IPS DF 6.9 (cell line): ENCODE data around the gene ARHGAP32.
"Not testable (repeated sequence)": the region's sequence is repeated elsewhere in the genome, so short reads cannot be mapped to it uniquely, and the experiment has no call there.

Source experiments
- DNase-seq: peaks from one replicate; pipeline ENCODE4 v3.0.0-alpha.2; 2013; ENCODE audit warnings: low read depth, low spot score
- H3K27ac ChIP-seq: one replicate; pipeline ENCODE4 v1.5.1; 2013; ENCODE audit warnings: low read length, control low read depth
- H3K27me3 ChIP-seq: 2 replicates; pipeline ENCODE4 v1.6.1; 2013; ENCODE audit warnings: mild to moderate bottlenecking, low read length; ENCODE audit not compliant: control insufficient read depth, insufficient read depth
- H3K36me3 ChIP-seq: 2 replicates; pipeline ENCODE4 v1.6.1; 2013; ENCODE audit warnings: low read length; ENCODE audit not compliant: control insufficient read depth, insufficient read depth
- H3K4me1 ChIP-seq: 2 replicates; pipeline ENCODE4 v1.6.1; 2013; ENCODE audit warnings: low read length; ENCODE audit not compliant: control insufficient read depth, insufficient read depth
- H3K4me3 ChIP-seq: 2 replicates; pipeline ENCODE4 v1.5.1; 2013; ENCODE audit warnings: mild to moderate bottlenecking, low read length
- H3K9me3 ChIP-seq: 2 replicates; pipeline ENCODE4 v1.6.1; 2013; ENCODE audit warnings: low read length, inconsistent platforms; ENCODE audit not compliant: control insufficient read depth, insufficient read depth
- WGBS: extraction: QIAGEN DNeasy Blood & Tissue Kit; methylation state at CpG from one replicate; pipeline ENCODE4 v1.1.7; 2013; ENCODE audit warnings: mixed read lengths, missing lambda C conversion rate; ENCODE audit not compliant: insufficient read length, insufficient coverage; 5-methylcytosine and 5-hydroxymethylcytosine counted together

ARHGAP32 gene

GRCh38 chr11:128927683-128928336, 264.3 kb downstream of the ARHGAP32 start:
- no CpG with 5 or more reads among the region's 12 CpGs for WGBS
- H3K9me3 ChIP-seq, result no peaks in the 10 kb centered on the region
- no peak overlapping the region for H3K4me3 ChIP-seq
- H3K27me3 ChIP-seq, result peaks cover 40% of the 10 kb centered on the region
- H3K27ac ChIP-seq, result no peak overlapping the region
- no peak for DNase-seq
- H3K36me3 ChIP-seq, result no peaks in the 10 kb centered on the region
- H3K4me1 ChIP-seq, result peaks cover 10% of the 10 kb centered on the region

GRCh38 chr11:128927108-128927461, 265.0 kb downstream of the ARHGAP32 start:
- Histone ChIP-seq H3K4me3 (no peak overlapping the region), H3K4me1 (peaks cover 10% of the 10 kb centered on the region), H3K27me3 (peaks cover 39% of the 10 kb centered on the region), H3K27ac (no peak overlapping the region), H3K9me3 (no peaks in the 10 kb centered on the region), H3K36me3 (no peaks in the 10 kb centered on the region)
- no peak for DNase-seq
- WGBS, result no CpG with 5 or more reads among the region's 11 CpGs

GRCh38 chr11:128926437-128927107, 265.6 kb downstream of the ARHGAP32 start:
- DNase-seq, result no peak
- no peak overlapping the region for H3K4me3 ChIP-seq
- no peaks in the 10 kb centered on the region for H3K36me3 ChIP-seq
- H3K9me3 ChIP-seq, result no peaks in the 10 kb centered on the region
- H3K27me3 ChIP-seq, result peaks cover 36% of the 10 kb centered on the region
- WGBS, result no CpG with 5 or more reads among the region's 17 CpGs
- H3K27ac ChIP-seq, result no peak overlapping the region
- peaks cover 10% of the 10 kb centered on the region for H3K4me1 ChIP-seq

- WGBS, result no CpG with 5 or more reads among the region's 3 CpGs
- Histone ChIP-seq H3K27me3 (peaks cover 36% of the 10 kb centered on the region), H3K4me1 (peaks cover 10% of the 10 kb centered on the region), H3K9me3 (no peaks in the 10 kb centered on the region), H3K36me3 (no peaks in the 10 kb centered on the region), H3K27ac (no peak overlapping the region), H3K4me3 (no peak overlapping the region)
- DNase-seq, result no peak
Measured at GRCh38 chr11:128926000-128926399, 266.1 kb downstream of the ARHGAP32 start.

GRCh38 chr11:128925250-128925600, 266.9 kb downstream of the ARHGAP32 start:
- DNase-seq, result no peak
- no peaks in the 10 kb centered on the region for H3K9me3 ChIP-seq
- peaks cover 10% of the 10 kb centered on the region for H3K4me1 ChIP-seq
- peaks cover 36% of the 10 kb centered on the region for H3K27me3 ChIP-seq
- H3K36me3 ChIP-seq, result no peaks in the 10 kb centered on the region
- no peak overlapping the region for H3K4me3 ChIP-seq
- no CpG with 5 or more reads among the region's 2 CpGs for WGBS
- H3K27ac ChIP-seq, result no peak overlapping the region

GRCh38 chr11:128924510-128925249, 267.4 kb downstream of the ARHGAP32 start:
- peaks cover 9% of the 10 kb centered on the region for H3K4me1 ChIP-seq
- no peak overlapping the region for H3K4me3 ChIP-seq
- H3K27me3 ChIP-seq, result peaks cover 32% of the 10 kb centered on the region
- H3K27ac ChIP-seq, result no peak overlapping the region
- WGBS, result no CpG with 5 or more reads among the region's 16 CpGs
- no peak for DNase-seq
- H3K9me3 ChIP-seq, result no peaks in the 10 kb centered on the region
- H3K36me3 ChIP-seq, result no peaks in the 10 kb centered on the region

- DNase-seq, result no peak
- H3K9me3 ChIP-seq, result no peaks in the 10 kb centered on the region
- H3K4me1 ChIP-seq, result peaks cover 8% of the 10 kb centered on the region
- no peak overlapping the region for H3K27ac ChIP-seq
- H3K27me3 ChIP-seq, result peaks cover 27% of the 10 kb centered on the region
- WGBS, result no CpG with 5 or more reads among the region's 7 CpGs
- no peak overlapping the region for H3K4me3 ChIP-seq
- H3K36me3 ChIP-seq, result no peaks in the 10 kb centered on the region
Measured at GRCh38 chr11:128924104-128924503, 268.0 kb downstream of the ARHGAP32 start.

- no CpG with 5 or more reads among the region's 4 CpGs for WGBS
Measured at GRCh38 chr11:128921793-128922192, 270.3 kb downstream of the ARHGAP32 start.

GRCh38 chr11:128920666-128921065, 271.5 kb downstream of the ARHGAP32 start:
- Histone ChIP-seq H3K27ac (no peak overlapping the region), H3K4me3 (no peak overlapping the region), H3K4me1 (no peaks in the 10 kb centered on the region), H3K27me3 (peaks cover 5% of the 10 kb centered on the region; the same call in 1 of the 2 replicates), H3K36me3 (no peaks in the 10 kb centered on the region), H3K9me3 (no peaks in the 10 kb centered on the region)
- no CpG with 5 or more reads among the region's 15 CpGs for WGBS
- no peak for DNase-seq

More at GRCh38 chr11:128921793-128922192, 270.3 kb downstream of the ARHGAP32 start:
- H3K4me3 ChIP-seq, result no peak overlapping the region
- peaks cover 3% of the 10 kb centered on the region; the same call in 1 of the 2 replicates for H3K4me1 ChIP-seq
- H3K27me3 ChIP-seq, result peaks cover 15% of the 10 kb centered on the region
- no peaks in the 10 kb centered on the region for H3K9me3 ChIP-seq
- no peak for DNase-seq
- H3K36me3 ChIP-seq, result no peaks in the 10 kb centered on the region
- no peak overlapping the region for H3K27ac ChIP-seq

GRCh38 chr11:128919635-128920034, 272.5 kb downstream of the ARHGAP32 start:
- H3K36me3 ChIP-seq, DNase-seq, H3K9me3 ChIP-seq, H3K4me1 ChIP-seq, H3K4me3 ChIP-seq, H3K27me3 ChIP-seq, H3K27ac ChIP-seq: not testable (repeated sequence)
- no CpG with 5 or more reads among the region's 7 CpGs for WGBS
